ENCODE results near the gene ST6GALNAC5.

Gene ST6GALNAC5

GRCh38 chr1:77056525-77056924 is 189.2 kb downstream of the ST6GALNAC5 start:
- DNase-seq: no peak

- DNase-seq: no peak
Measured at GRCh38 chr1:77057994-77058585, 190.8 kb downstream of the ST6GALNAC5 start.

GRCh38 chr1:77060000-77060399 is 192.7 kb downstream of the ST6GALNAC5 start:
- no peak for DNase-seq

DNA sequence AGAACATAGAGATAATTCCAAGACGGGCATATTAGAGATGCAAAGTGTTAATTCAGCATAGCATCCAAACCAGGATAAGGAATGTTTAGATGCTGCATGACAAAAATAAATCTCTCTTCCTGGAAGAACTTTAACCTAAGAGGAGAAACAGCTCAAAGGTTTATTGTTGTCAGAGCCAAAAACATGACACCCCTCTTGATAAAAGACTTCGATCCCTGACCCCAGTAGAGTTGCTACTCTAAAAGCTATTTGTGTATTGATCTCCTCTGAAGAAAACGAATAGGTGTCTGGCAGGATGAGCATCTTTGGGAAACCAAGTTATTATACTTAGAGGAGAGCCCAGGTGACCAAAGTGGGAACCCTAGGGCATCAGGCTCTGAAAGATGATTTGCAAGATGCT is 193.9 kb downstream of the ST6GALNAC5 start:
- DNase-seq: no peak

- DNase-seq: no peak
Measured at GRCh38 chr1:77063118-77063517, 195.8 kb downstream of the ST6GALNAC5 start.

DNA sequence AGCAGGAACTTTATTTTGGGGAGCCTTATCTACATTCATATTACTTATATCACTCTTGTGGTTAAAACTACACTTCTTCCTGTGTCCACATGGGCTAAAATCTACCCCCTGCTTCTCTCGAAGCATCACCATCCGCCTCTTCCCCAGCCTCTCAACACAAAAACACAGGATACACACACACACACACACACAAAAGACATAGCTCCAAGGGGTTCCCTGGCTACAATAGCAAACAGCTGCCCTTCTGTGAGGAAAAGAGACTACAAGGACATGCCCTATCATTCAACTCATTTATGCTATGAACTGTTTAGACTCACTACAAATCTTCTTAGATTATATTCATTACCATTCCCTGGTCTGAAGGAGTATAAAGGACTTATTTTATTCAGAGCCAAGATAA is 197.0 kb downstream of the ST6GALNAC5 start:
- DNase-seq: no peak

DNA sequence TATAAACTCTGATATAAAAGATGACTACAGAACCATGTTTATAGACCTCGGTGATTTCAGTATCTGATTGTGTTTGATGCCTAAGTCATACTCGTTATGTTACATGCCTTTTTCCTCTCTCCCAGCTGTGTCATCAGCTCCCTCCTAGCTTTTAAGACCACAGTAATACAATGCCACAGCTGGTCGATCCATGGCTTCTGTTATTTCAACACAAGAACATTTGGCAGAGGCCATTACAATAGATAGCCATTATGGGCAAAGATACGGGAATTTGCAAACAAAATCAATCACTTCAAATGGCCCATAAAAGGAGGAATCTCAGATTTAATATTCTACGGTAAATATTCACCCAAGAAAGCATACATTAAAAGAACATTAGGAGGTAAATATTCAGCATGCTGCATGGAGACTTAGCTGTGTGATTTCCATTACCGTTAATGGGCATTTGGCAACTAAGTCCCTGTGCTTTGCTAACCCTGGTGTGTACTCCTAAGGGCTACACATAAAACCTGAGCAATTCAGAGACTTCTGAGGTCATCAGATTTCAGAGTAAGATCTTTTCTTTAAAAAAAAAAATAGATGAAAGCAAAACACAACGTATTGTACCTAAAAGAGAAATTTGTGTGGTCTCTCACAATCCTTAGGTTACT is 198.5 kb downstream of the ST6GALNAC5 start:
- peak; percentile 27 for DNase-seq

- no peak for DNase-seq
Measured at GRCh38 chr1:77068013-77068412, 200.7 kb downstream of the ST6GALNAC5 start.

GRCh38 chr1:77076759-77077158 is 209.5 kb downstream of the ST6GALNAC5 start:
- DNase-seq: no peak

DNA sequence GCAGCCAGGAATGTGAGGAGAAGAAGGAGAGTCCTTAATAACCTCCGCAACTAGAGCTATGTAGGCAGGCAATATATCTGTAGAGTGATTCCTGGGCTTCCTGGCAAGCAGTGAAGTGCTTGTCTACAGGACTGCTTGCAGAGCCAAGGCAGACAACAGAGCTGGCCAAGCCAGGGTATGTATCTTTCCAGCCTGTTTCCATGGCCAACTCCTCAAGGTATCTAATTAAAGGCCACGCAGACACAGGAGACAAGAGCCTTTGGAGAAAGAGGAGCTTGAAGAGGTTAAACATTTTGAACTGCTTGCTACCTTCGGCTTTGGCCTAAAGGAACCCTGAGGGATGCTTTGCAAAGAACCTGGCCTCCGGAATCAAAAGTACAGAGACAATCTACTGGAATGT is 214.6 kb downstream of the ST6GALNAC5 start:
- DNase-seq: no peak

- no peak for DNase-seq
Measured at GRCh38 chr1:77084457-77084856, 217.2 kb downstream of the ST6GALNAC5 start.

DNA sequence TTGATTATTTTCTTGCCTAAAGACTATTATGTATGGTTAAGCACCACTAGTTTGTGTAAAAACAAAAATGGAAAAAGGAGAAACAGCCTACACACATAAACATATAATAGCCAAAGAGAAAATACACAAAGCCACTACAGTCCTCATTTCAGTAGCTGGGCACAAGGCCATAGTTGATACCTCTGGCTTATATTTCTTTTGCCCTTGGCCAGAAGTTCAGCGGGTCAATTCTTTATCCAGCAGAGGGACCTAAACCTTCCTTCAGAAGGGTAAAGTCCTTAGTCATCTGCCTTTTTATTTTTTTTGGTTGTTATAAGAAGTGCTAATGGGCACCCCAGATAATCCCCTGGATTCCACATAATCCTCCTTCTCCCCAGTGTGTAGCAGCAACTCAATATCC is 217.8 kb downstream of the ST6GALNAC5 start:
- no peak for DNase-seq

DNA sequence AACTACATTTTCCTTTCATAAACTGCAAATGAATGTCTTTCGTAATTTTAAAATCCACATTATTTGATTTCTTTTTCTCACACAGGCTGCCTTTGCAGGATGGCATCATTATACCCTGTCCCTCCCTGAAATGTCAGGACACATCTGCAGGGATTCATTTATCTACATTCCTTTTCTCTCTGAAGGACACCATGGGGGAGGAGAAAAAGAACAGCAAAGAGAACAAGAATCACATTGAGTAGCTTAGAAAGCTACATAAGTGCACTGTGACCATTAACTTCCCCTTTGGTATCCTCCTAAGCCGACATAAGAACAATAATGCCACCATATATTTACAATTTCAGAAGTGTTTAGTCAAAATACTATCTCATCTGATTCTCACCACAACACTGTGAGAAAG is 222.5 kb downstream of the ST6GALNAC5 start:
- no peak for DNase-seq

DNA sequence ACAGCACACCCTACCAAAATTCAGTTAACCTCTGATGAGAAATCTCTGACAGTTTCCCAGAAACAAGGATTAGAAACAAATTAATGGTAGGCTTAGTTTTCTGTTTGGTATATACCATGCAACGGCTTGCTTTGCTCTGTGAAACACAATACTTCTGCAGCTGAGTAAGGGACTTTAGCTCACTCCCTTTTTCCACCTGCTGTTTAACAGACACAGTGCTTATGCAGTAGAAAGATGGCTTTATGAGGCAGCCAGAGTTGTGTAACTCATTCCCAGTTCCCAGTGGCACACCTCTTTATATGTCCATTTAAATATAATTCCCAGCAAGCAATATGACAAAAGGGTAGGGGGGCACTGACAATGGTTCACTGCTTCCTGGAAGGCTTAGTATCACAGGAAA is 228.0 kb downstream of the ST6GALNAC5 start:
- DNase-seq: no peak

DNA sequence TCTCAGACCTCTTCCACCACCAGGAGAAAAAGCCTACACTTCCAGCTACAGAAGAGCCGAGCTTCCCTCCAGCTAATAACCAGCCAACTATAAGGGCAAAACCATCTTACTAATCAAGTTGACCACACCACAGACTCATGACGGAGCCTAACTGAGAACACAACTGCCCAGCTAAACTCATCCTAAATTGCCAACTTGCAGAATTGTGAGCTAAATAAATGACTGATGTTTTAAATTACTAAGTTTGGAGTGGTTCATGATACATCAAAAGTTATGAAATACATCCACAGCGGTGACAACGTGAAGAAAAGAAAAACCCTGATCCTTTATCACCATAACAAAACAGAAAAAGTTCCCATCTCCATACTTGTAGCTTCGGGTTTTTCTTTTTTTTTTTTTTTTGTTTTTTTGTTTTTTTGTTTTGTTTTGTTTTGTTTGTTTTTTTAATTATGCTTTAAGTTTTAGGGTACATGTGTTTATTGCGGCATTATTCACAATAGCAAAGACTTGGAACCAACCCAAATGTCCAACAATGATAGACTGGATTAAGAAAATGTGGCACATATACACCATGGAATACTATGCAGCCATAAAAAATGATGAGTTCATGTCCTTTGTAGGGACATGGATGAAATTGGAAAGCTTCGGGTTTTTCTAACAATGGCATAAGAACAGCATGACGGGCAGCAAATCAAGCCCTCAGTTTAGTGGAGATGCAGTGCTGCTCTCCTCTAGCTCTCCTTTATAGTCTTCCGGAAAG is 229.4 kb downstream of the ST6GALNAC5 start:
- no peak for DNase-seq

GRCh38 chr1:77100875-77101274 is 233.6 kb downstream of the ST6GALNAC5 start:
- no peak for DNase-seq

- DNase-seq: no peak
Measured at GRCh38 chr1:77103486-77103885, 236.2 kb downstream of the ST6GALNAC5 start.

- no peak for DNase-seq
Measured at GRCh38 chr1:77104672-77105071, 237.4 kb downstream of the ST6GALNAC5 start.
